Kidney epithelial cell (primary cell): ENCODE measurements around the gene SPTBN1. TPM values are rescaled to one million over a fixed set of nuclear protein-coding genes. Genes with fewer than 3 reads are reported as not detected.

Source experiments
- DNase-seq: peaks from one replicate; pipeline ENCODE4 v3.0.0-alpha.2; 2010; ENCODE audit warnings: low read depth
- H3K27me3 ChIP-seq: 2 replicates; pipeline ENCODE4 v1.6.0; 2011; ENCODE audit warnings: low read length; ENCODE audit not compliant: control insufficient read depth, insufficient read depth
- H3K36me3 ChIP-seq: 2 replicates; pipeline ENCODE4 v1.5.1; 2011; ENCODE audit warnings: low read length; ENCODE audit not compliant: control insufficient read depth, insufficient read depth
- H3K4me3 ChIP-seq: 2 replicates; pipeline ENCODE4 v1.5.1; 2011; ENCODE audit warnings: low read depth, mild to moderate bottlenecking, control low read depth, low read length
- CTCF ChIP-seq: IDR thresholded peaks from 2 replicates; pipeline ENCODE4 v1.5.1; 2011; ENCODE audit warnings: mild to moderate bottlenecking, moderate library complexity, low read length, control low read depth, inconsistent platforms; ENCODE audit not compliant: insufficient read depth, poor library complexity, severe bottlenecking
- total RNA-seq: library from RNA; depleted of rRNA; stranded (reverse); fragments of >200 nt; gene quantifications from 2 replicates; pipeline ENCODE4 v1.2.3, GENCODE V29; 2015

Gene SPTBN1
- total RNA-seq, 1 donor from 2014 or later, result 492 TPM

- Histone ChIP-seq H3K27me3 (no peaks in the 10 kb centered on the region), H3K36me3 (peaks cover 3% of the 10 kb centered on the region), H3K4me3 (no peak overlapping the region)
- DNase-seq, result no peak
- no peak for TF ChIP-seq CTCF
These were observed 159.9 kb downstream of the SPTBN1 start for GRCh38 chr2:54615832-54616534.

GRCh38 chr2:54617409-54617808, 161.3 kb downstream of the SPTBN1 start:
- peaks cover 7% of the 10 kb centered on the region for H3K36me3 ChIP-seq
- no peaks in the 10 kb centered on the region for H3K27me3 ChIP-seq
- no peak overlapping the region for H3K4me3 ChIP-seq
- no peak for TF ChIP-seq CTCF
- no peak for DNase-seq

- no peak for TF ChIP-seq CTCF
- DNase-seq, result no peak
- H3K4me3 ChIP-seq, result no peak overlapping the region
- H3K36me3 ChIP-seq, result peaks cover 7% of the 10 kb centered on the region
- no peaks in the 10 kb centered on the region for H3K27me3 ChIP-seq
These were observed 162.8 kb downstream of the SPTBN1 start for GRCh38 chr2:54618646-54619565.

- no peak for DNase-seq
These were observed 163.6 kb downstream of the SPTBN1 start for GRCh38 chr2:54619660-54620231.

GRCh38 chr2:54620948-54621347, 164.8 kb downstream of the SPTBN1 start:
- DNase-seq, result no peak
- Histone ChIP-seq H3K4me3 (no peak overlapping the region), H3K27me3 (no peaks in the 10 kb centered on the region), H3K36me3 (peaks cover 8% of the 10 kb centered on the region)
- TF ChIP-seq CTCF, result no peak

More at GRCh38 chr2:54619660-54620231, 163.6 kb downstream of the SPTBN1 start:
- H3K4me3 ChIP-seq, result no peak overlapping the region
- H3K36me3 ChIP-seq, result peaks cover 8% of the 10 kb centered on the region
- no peak for TF ChIP-seq CTCF
- H3K27me3 ChIP-seq, result no peaks in the 10 kb centered on the region
